NCI-H128 (cell line): ENCODE results near the gene MAP6D1.
"Not testable (repeated sequence)": the region's sequence is repeated elsewhere in the genome, so short reads cannot be mapped to it uniquely, and the experiment has no call there.

ENCODE experiments used
- DNase-seq: peaks from one replicate; lab custom pipeline; 2025; ENCODE audit not compliant: unreplicated experiment; lab: John Stamatoyannopoulos, UW

MAP6D1 gene

GRCh38 chr3:183801601-183802000, 23.8 kb downstream of the MAP6D1 start:
- no peak for DNase-seq

- DNase-seq = no peak
Measured at GRCh38 chr3:183800243-183800863, 25.0 kb downstream of the MAP6D1 start.

GRCh38 chr3:183799461-183799860, 25.9 kb downstream of the MAP6D1 start:
- no peak for DNase-seq

GRCh38 chr3:183797996-183798395, 27.4 kb downstream of the MAP6D1 start:
- DNase-seq = no peak

GRCh38 chr3:183796372-183796771, 29.0 kb downstream of the MAP6D1 start:
- DNase-seq = no peak

GRCh38 chr3:183794452-183794851, 30.9 kb downstream of the MAP6D1 start:
- DNase-seq = no peak

GRCh38 chr3:183792976-183793375, 32.4 kb downstream of the MAP6D1 start:
- no peak for DNase-seq

GRCh38 chr3:183790700-183791099, 34.7 kb downstream of the MAP6D1 start:
- DNase-seq = no peak

GRCh38 chr3:183789826-183790225, 35.6 kb downstream of the MAP6D1 start:
- DNase-seq = no peak

- not testable (repeated sequence) for DNase-seq
Measured at GRCh38 chr3:183784503-183784902, 40.9 kb downstream of the MAP6D1 start.

GRCh38 chr3:183782576-183783276, 42.7 kb downstream of the MAP6D1 start:
- no peak for DNase-seq

GRCh38 chr3:183781246-183781645, 44.1 kb downstream of the MAP6D1 start:
- DNase-seq = no peak

GRCh38 chr3:183779896-183780465, 45.4 kb downstream of the MAP6D1 start:
- DNase-seq = no peak

GRCh38 chr3:183777016-183777618, 48.3 kb downstream of the MAP6D1 start:
- no peak for DNase-seq

- DNase-seq = not testable (repeated sequence)
Measured at GRCh38 chr3:183776451-183776850, 48.9 kb downstream of the MAP6D1 start.

- DNase-seq = no peak
Measured at GRCh38 chr3:183775781-183776180, 49.6 kb downstream of the MAP6D1 start.

GRCh38 chr3:183774631-183775030, 50.7 kb downstream of the MAP6D1 start:
- no peak for DNase-seq

GRCh38 chr3:183769453-183769852, 55.9 kb downstream of the MAP6D1 start:
- DNase-seq = no peak

- DNase-seq = no peak
Measured at GRCh38 chr3:183768114-183768513, 57.3 kb downstream of the MAP6D1 start.

- DNase-seq = peak; percentile 36
Measured at GRCh38 chr3:183766745-183767606, 58.4 kb downstream of the MAP6D1 start.

- no peak for DNase-seq
Measured at GRCh38 chr3:183766107-183766506, 59.3 kb downstream of the MAP6D1 start.
